Measurements from ENCODE around the gene GALK1.

GALK1 gene

DNA sequence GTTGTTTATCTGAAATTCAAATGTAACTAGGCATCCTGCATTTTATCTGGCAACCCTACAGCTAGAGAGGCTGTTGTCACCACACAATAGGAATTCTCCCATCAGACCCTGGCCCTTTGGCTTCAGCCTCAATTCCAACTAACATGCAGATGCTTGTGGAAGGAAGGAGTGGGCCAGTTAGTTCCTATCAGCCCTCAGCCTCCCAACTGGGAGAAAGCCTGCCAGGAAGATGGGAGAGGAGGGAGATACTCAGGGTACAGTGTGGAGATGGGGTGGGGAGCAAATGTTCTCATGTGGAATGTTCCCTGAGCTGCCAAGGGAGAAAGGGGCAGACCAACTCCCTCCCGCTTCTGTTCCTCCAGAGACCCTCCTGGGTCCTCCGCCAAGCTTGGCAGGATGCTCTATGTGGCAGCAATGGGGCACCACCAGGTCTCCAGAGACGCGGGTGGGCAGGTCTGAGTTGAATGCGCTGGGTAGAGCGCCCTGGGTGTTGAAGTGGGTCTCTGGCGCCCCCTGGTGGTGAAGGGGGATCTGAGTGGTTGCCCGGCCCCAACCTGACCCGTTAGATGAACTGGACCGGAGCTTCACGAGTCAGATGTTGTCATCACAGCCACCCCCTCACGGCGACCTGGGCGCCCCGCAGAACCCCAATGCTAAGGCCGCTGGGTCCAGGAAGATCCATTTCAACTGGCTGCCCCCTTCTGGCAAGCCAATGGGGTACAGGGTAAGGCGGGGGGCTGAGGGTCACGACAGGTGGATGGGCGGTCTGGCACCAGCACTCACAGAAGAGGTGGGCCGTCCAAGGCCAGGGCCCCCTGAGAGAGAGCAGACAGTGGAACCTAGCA, 15.2 kb downstream of the GALK1 start:
- H3K27ac ChIP-seq (ENCODE audit: insufficient read depth, low read depth, low read length, poor library complexity, severe bottlenecking) = no peak overlapping the region
- H3K27me3 ChIP-seq (ENCODE audit: control insufficient read depth, insufficient read depth, low read length, poor library complexity, severe bottlenecking) = peaks cover 12% of the 10 kb centered on the region
- H3K9me3 ChIP-seq (ENCODE audit: control insufficient read depth, low read length) = no peaks in the 10 kb centered on the region
- 23 to 25% methylated on average over 20 of the region's 20 CpGs for WGBS, 2 experiments
- no peaks in the 10 kb centered on the region for H3K36me3 ChIP-seq (ENCODE audit: control insufficient read depth, insufficient read depth, low read length)
- H3K4me1 ChIP-seq (ENCODE audit: control insufficient read depth, insufficient read depth, low read length) = no peaks in the 10 kb centered on the region
- no peak overlapping the region for H3K4me3 ChIP-seq (ENCODE audit: insufficient read depth, low read depth, low read length)

DNA sequence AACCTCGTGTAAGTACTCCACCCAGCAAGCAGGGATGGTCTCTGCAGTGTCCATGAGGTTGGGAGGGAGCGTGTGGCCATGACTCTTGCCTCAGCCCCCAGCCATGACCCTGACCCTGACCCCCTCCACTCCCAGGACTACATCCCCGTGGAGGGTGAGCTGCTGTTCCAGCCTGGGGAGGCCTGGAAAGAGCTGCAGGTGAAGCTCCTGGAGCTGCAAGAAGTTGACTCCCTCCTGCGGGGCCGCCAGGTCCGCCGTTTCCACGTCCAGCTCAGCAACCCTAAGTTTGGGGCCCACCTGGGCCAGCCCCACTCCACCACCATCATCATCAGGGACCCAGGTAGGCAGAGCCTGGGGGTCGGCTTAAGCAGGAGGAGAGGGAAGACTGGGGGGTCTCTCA, 16.3 kb downstream of the GALK1 start:
- no peak overlapping the region for H3K27ac ChIP-seq (ENCODE audit: insufficient read depth, low read depth, low read length, poor library complexity, severe bottlenecking)
- H3K4me3 ChIP-seq (ENCODE audit: insufficient read depth, low read depth, low read length) = no peak overlapping the region
- H3K9me3 ChIP-seq (ENCODE audit: control insufficient read depth, low read length) = no peaks in the 10 kb centered on the region
- no peaks in the 10 kb centered on the region for H3K4me1 ChIP-seq (ENCODE audit: control insufficient read depth, insufficient read depth, low read length)
- no peaks in the 10 kb centered on the region for H3K36me3 ChIP-seq (ENCODE audit: control insufficient read depth, insufficient read depth, low read length)
- H3K27me3 ChIP-seq (ENCODE audit: control insufficient read depth, insufficient read depth, low read length, poor library complexity, severe bottlenecking) = peaks cover 8% of the 10 kb centered on the region
- 88 to 90% methylated on average over 9 of the region's 9 CpGs for WGBS, 2 experiments

DNA sequence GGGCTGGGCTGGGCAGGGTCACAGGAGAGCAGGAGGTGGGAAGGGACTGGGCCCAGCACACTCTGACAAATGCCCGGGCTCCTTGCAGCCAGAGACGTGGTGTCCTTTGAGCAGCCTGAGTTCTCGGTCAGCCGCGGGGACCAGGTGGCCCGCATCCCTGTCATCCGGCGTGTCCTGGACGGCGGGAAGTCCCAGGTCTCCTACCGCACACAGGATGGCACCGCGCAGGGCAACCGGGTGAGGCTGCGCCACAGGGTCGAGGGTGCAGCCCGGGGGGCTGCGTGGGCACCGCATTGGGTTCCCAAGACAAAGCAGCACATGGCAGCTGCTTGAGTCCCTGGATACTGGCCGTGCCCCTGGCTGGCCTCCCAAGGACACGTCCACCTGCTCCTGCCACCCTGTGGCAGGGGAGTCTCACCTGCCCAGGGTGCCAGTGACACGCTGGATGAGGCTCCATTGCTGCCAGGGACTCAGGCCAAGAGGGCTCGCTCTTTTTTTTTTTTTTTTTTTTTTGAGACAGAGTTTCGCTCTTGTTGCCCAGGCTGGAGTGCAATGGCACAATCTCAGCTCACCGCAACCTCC, 21.3 kb downstream of the GALK1 start:
- 93 to 94% methylated on average over 25 of the region's 25 CpGs for WGBS, 2 experiments
- H3K9me3 ChIP-seq (ENCODE audit: control insufficient read depth, low read length) = no peaks in the 10 kb centered on the region
- no peaks in the 10 kb centered on the region for H3K4me1 ChIP-seq (ENCODE audit: control insufficient read depth, insufficient read depth, low read length)
- no peak overlapping the region for H3K4me3 ChIP-seq (ENCODE audit: insufficient read depth, low read depth, low read length)
- H3K27me3 ChIP-seq (ENCODE audit: control insufficient read depth, insufficient read depth, low read length, poor library complexity, severe bottlenecking) = no peaks in the 10 kb centered on the region
- H3K27ac ChIP-seq (ENCODE audit: insufficient read depth, low read depth, low read length, poor library complexity, severe bottlenecking) = no peak overlapping the region
- H3K36me3 ChIP-seq (ENCODE audit: control insufficient read depth, insufficient read depth, low read length) = no peaks in the 10 kb centered on the region

DNA sequence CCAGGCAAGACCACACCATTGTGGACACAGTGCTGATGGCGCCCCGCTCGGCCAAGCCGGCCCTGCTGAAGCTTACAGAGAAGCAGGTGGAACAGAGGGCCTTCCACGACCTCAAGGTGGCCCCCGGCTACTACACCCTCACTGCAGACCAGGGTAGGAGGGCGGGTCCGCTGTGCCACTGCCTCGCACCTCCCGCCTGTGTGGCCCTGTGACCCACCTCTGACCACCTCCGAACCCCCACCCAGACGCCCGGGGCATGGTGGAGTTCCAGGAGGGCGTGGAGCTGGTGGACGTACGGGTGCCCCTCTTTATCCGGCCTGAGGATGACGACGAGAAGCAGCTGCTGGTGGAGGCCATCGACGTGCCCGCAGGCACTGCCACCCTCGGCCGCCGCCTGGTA, 22.7 kb downstream of the GALK1 start:
- H3K4me1 ChIP-seq (ENCODE audit: control insufficient read depth, insufficient read depth, low read length) = peaks cover 8% of the 10 kb centered on the region
- 94 to 95% methylated on average over 25 of the region's 25 CpGs for WGBS, 2 experiments
- H3K36me3 ChIP-seq (ENCODE audit: control insufficient read depth, insufficient read depth, low read length) = no peaks in the 10 kb centered on the region
- no peak overlapping the region for H3K27ac ChIP-seq (ENCODE audit: insufficient read depth, low read depth, low read length, poor library complexity, severe bottlenecking)
- no peaks in the 10 kb centered on the region for H3K27me3 ChIP-seq (ENCODE audit: control insufficient read depth, insufficient read depth, low read length, poor library complexity, severe bottlenecking)
- H3K9me3 ChIP-seq (ENCODE audit: control insufficient read depth, low read length) = no peaks in the 10 kb centered on the region
- H3K4me3 ChIP-seq (ENCODE audit: insufficient read depth, low read depth, low read length) = no peak overlapping the region

DNA sequence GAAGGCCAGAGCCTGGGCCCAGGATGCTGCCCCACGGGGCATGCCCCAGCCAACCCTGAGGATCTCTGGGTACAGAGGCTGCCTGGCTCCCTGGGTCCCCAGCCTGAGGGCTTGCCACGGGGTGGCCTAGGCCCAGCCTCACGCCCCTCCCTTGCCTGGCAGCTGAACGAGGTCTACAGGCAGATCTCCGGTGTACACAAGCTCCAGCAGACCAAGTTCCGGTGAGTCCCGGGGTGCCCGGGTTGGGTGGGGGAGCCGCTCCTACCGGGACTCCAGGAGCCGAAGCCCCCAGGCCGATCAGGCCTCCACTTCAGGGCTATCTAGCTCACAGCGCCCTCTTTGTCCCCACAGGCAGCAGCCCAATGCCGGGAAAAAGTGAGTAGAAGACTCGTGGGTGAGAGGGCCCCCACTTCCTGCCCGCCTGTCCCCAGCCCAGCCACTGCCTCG, 24.3 kb downstream of the GALK1 start:
- Histone ChIP-seq H3K27me3 (ENCODE audit: control insufficient read depth, insufficient read depth, low read length, poor library complexity, severe bottlenecking) (no peaks in the 10 kb centered on the region), H3K4me3 (ENCODE audit: insufficient read depth, low read depth, low read length) (no peak overlapping the region), H3K4me1 (ENCODE audit: control insufficient read depth, insufficient read depth, low read length) (peaks cover 8% of the 10 kb centered on the region), H3K36me3 (ENCODE audit: control insufficient read depth, insufficient read depth, low read length) (no peaks in the 10 kb centered on the region), H3K27ac (ENCODE audit: insufficient read depth, low read depth, low read length, poor library complexity, severe bottlenecking) (no peak overlapping the region), H3K9me3 (ENCODE audit: control insufficient read depth, low read length) (no peaks in the 10 kb centered on the region)
- 89 to 90% methylated on average over 17 of the region's 17 CpGs for WGBS, 2 experiments

DNA sequence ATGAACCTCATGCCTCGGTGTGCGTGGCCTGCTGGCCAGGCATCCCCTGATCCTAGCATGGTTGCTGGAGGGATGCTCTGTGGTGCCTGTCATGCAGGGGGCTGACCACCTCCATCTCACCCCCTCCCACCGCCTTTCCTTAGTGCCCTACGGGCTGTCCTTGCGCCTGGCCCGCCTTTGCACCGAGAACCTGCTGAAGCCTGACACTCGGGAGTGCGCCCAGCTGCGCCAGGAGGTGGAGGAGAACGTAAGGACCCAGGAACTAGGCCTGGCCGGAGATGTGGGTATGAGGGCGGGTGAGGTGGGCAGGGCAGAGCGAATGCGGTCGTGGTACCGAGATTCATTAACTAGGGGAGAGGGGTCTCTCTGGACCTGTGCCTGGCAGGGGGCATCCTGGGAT, 24.8 kb downstream of the GALK1 start:
- H3K27me3 ChIP-seq (ENCODE audit: control insufficient read depth, insufficient read depth, low read length, poor library complexity, severe bottlenecking) = no peaks in the 10 kb centered on the region
- H3K9me3 ChIP-seq (ENCODE audit: control insufficient read depth, low read length) = no peaks in the 10 kb centered on the region
- no peaks in the 10 kb centered on the region for H3K36me3 ChIP-seq (ENCODE audit: control insufficient read depth, insufficient read depth, low read length)
- no peak overlapping the region for H3K27ac ChIP-seq (ENCODE audit: insufficient read depth, low read depth, low read length, poor library complexity, severe bottlenecking)
- H3K4me1 ChIP-seq (ENCODE audit: control insufficient read depth, insufficient read depth, low read length) = peaks cover 8% of the 10 kb centered on the region
- H3K4me3 ChIP-seq (ENCODE audit: insufficient read depth, low read depth, low read length) = no peak overlapping the region
- 94 to 95% methylated on average over 17 of the region's 17 CpGs for WGBS, 2 experiments

DNA sequence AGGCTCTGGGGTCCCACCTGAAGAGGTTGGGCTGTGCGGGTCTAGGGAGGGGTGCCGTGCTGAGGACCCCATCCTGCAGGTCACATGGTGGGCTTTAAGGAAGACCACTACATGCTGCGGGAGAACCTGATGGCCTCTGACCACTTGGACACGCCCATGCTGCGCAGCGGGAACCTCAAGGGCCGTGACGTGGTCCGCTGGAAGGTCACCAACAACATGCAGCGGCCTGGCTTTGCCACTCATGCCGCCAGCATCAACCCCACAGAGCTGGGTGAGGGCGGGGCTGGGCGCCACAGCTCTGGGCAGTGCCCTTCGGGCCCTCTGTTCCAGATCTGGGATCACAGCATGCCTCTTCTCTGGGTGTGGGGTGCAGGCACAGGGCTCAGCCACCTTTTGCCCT, 25.2 kb downstream of the GALK1 start:
- WGBS, 2 experiments = 94 to 95% methylated on average over 14 of the region's 14 CpGs
- no peak overlapping the region for H3K27ac ChIP-seq (ENCODE audit: insufficient read depth, low read depth, low read length, poor library complexity, severe bottlenecking)
- H3K4me3 ChIP-seq (ENCODE audit: insufficient read depth, low read depth, low read length) = no peak overlapping the region

DNA sequence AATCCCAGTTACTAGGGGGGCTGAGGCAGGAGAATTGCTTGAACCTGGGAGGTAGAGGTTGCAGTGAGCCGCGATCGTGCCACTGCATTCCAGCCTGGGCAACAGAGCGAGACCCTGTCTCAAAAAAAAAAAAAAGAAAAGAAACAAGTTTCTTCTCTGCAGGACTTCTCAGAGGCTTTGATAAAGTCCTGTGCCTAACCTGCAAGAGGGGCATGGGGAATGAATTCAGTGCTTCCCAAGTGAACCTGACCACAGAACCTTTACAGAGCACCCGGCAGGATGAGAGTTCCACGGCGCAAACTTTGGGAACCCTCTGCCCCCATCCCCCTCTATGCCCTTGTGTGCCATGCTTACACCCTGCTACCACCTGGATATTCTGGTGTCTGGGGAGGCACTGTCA, 25.8 kb downstream of the GALK1 start:
- H3K36me3 ChIP-seq (ENCODE audit: control insufficient read depth, insufficient read depth, low read length) = no peaks in the 10 kb centered on the region
- H3K4me1 ChIP-seq (ENCODE audit: control insufficient read depth, insufficient read depth, low read length) = peaks cover 8% of the 10 kb centered on the region
- H3K9me3 ChIP-seq (ENCODE audit: control insufficient read depth, low read length) = no peaks in the 10 kb centered on the region
- H3K27me3 ChIP-seq (ENCODE audit: control insufficient read depth, insufficient read depth, low read length, poor library complexity, severe bottlenecking) = no peaks in the 10 kb centered on the region
- 91 to 94% methylated on average over 7 of the region's 7 CpGs for WGBS, 2 experiments
- H3K4me3 ChIP-seq (ENCODE audit: insufficient read depth, low read depth, low read length) = no peak overlapping the region
- H3K27ac ChIP-seq (ENCODE audit: insufficient read depth, low read depth, low read length, poor library complexity, severe bottlenecking) = no peak overlapping the region

More for the DNA sequence above, 25.2 kb downstream of the GALK1 start:
- H3K27me3 ChIP-seq (ENCODE audit: control insufficient read depth, insufficient read depth, low read length, poor library complexity, severe bottlenecking) = no peaks in the 10 kb centered on the region
- H3K9me3 ChIP-seq (ENCODE audit: control insufficient read depth, low read length) = no peaks in the 10 kb centered on the region
- H3K4me1 ChIP-seq (ENCODE audit: control insufficient read depth, insufficient read depth, low read length) = peaks cover 8% of the 10 kb centered on the region
- no peaks in the 10 kb centered on the region for H3K36me3 ChIP-seq (ENCODE audit: control insufficient read depth, insufficient read depth, low read length)

DNA sequence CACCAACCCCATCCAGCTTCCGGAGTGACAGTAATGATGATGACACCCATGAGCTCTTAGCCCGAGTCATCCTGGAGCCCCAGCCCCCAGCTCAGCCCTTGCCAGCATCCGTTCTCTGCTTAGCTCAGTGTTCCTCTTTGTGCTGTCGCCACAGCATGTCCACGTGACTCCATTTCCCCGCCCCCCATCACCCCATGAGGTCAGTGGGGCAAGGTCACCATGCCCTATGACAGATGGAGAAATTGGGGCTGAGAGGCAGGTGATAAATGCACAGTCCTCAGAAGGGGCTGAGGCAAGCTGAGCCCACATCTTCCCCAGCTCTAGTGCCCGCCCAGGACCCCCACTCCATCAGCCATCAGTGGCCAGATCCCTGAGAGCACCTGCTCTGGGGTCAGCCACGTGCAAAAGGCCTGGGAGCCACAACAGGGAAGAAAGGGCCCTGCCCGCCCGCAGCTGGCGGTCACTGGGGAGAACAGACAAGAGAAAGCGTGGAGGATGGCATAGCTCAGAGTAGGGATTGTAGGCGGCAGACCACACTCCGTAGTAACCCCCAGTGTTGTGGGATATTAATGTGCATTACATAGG, 26.7 kb downstream of the GALK1 start:
- Histone ChIP-seq H3K27ac (ENCODE audit: insufficient read depth, low read depth, low read length, poor library complexity, severe bottlenecking) (no peak overlapping the region), H3K9me3 (ENCODE audit: control insufficient read depth, low read length) (no peaks in the 10 kb centered on the region), H3K36me3 (ENCODE audit: control insufficient read depth, insufficient read depth, low read length) (no peaks in the 10 kb centered on the region), H3K4me1 (ENCODE audit: control insufficient read depth, insufficient read depth, low read length) (peaks cover 8% of the 10 kb centered on the region), H3K4me3 (ENCODE audit: insufficient read depth, low read depth, low read length) (no peak overlapping the region), H3K27me3 (ENCODE audit: control insufficient read depth, insufficient read depth, low read length, poor library complexity, severe bottlenecking) (no peaks in the 10 kb centered on the region)
- 72 to 75% methylated on average over 14 of the region's 14 CpGs for WGBS, 2 experiments

DNA sequence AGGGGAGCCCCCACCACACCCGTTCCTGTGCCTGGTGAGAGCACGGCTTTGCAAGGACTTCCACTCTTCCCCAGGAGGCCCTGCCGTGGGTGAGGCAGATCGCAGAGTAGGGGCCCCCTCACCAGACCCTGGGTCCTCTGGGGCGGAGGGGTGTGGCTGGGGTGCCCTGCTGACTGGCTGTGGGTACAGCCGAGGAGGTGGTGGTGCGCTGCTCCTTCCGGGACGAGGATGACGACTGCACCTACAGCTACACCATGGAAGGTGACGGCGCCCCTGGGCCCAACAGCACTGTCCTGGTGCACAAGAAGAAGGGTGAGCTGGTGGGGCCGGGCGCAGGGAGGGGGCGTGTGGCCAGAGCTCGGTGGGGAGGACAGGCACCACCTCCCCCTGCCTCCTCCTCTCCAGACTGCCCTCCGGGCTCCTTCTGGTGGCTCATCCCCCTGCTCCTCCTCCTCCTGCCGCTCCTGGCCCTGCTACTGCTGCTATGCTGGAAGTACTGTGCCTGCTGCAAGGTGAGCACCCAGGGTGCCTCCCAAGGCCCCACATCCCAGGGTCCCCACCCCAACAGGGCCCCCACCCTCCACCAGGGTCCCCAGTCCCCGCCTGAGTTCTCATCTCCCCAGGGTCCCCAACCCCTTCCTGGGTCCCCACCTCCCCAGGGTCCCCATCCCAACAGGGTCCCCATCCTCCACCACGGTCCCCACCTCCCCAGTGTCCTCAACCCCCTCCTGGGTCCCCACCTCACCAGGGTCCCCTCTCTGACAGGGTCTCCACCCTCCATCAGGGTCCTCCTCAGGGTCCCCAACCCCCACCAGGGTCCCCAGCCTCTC, 27.6 kb downstream of the GALK1 start:
- peaks cover 8% of the 10 kb centered on the region for H3K4me1 ChIP-seq (ENCODE audit: control insufficient read depth, insufficient read depth, low read length)
- WGBS, 2 experiments = 86 to 88% methylated on average over 20 of the region's 20 CpGs
- no peaks in the 10 kb centered on the region for H3K9me3 ChIP-seq (ENCODE audit: control insufficient read depth, low read length)
- no peak overlapping the region for H3K4me3 ChIP-seq (ENCODE audit: insufficient read depth, low read depth, low read length)
- H3K36me3 ChIP-seq (ENCODE audit: control insufficient read depth, insufficient read depth, low read length) = no peaks in the 10 kb centered on the region
- no peak overlapping the region for H3K27ac ChIP-seq (ENCODE audit: insufficient read depth, low read depth, low read length, poor library complexity, severe bottlenecking)
- H3K27me3 ChIP-seq (ENCODE audit: control insufficient read depth, insufficient read depth, low read length, poor library complexity, severe bottlenecking) = no peaks in the 10 kb centered on the region

Data from ectodermal cell (in vitro differentiated cells).